K562 (cell line): Measurements from ENCODE around the gene CTU1. TPM values are rescaled to one million over a fixed set of nuclear protein-coding genes. Genes with fewer than 3 reads are reported as not detected.

ENCODE experiments used
- ARNT ChIP-seq, 2 experiments: fragments of 450-650 bp; IDR thresholded peaks; 2 replicates each; pipeline ENCODE4 v1.6.1; 2016; ENCODE audit warnings: mild to moderate bottlenecking in 1 of 2
- CBX1 ChIP-seq: sonication (generic); IDR thresholded peaks from 2 replicates; pipeline ENCODE4 v1.6.1; 2016; ENCODE audit warnings: antibody characterized with exemption, low read depth, mild to moderate bottlenecking
- CCNT2 ChIP-seq: IDR thresholded peaks from 2 replicates; pipeline ENCODE4 v1.6.1; 2011; ENCODE audit warnings: borderline replicate concordance, low read depth, mild to moderate bottlenecking, moderate library complexity, mixed read lengths, low read length; ENCODE audit not compliant: insufficient read length; ENCODE audit errors: extremely low read depth
- ELF1 ChIP-seq: fragments of 200-800 bp; sonication (Bioruptor generic); IDR thresholded peaks from 2 replicates; pipeline ENCODE4 v1.6.1; 2016; ENCODE audit warnings: missing genetic modification characterization, missing compliant biosample characterization
- FOXJ3 ChIP-seq: sonication (generic); formaldehyde crosslinking; IDR thresholded peaks from 2 replicates; pipeline ENCODE4 v1.4.0; 2020; ENCODE audit warnings: mild to moderate bottlenecking, missing genetic modification reagents
- HSF4 ChIP-seq: fragments of 250-450 bp; sonication (Bioruptor Pico); IDR thresholded peaks from 2 replicates; pipeline ENCODE4 v2.1.2; 2022; ENCODE audit warnings: mild to moderate bottlenecking, moderate library complexity, borderline replicate concordance
- KDM1A ChIP-seq, 2 experiments: fragments of 450-650 bp; IDR thresholded peaks; 2 replicates each; pipeline ENCODE4 v1.6.1; 2016; ENCODE audit warnings: mild to moderate bottlenecking in 2 of 2
- KLF13 ChIP-seq: fragments of 450-650 bp; IDR thresholded peaks from 2 replicates; pipeline ENCODE4 v1.6.1; 2016; ENCODE audit warnings: missing genetic modification characterization, low read depth, mild to moderate bottlenecking, missing compliant biosample characterization, moderate library complexity, borderline replicate concordance
- NFIC ChIP-seq: fragments of 450-650 bp; IDR thresholded peaks from 2 replicates; pipeline ENCODE4 v1.6.1; 2017; ENCODE audit warnings: mild to moderate bottlenecking, inconsistent platforms
- NR2C1 ChIP-seq, 2 experiments: fragments of 450-650 bp; IDR thresholded peaks; 2 replicates each; pipeline ENCODE4 v1.6.1; 2017; ENCODE audit warnings: mild to moderate bottlenecking in 2 of 2, antibody characterized with exemption in 1 of 2, inconsistent platforms in 1 of 2, missing compliant biosample characterization in 1 of 2, missing genetic modification characterization in 1 of 2
- NRF1 ChIP-seq, 2 experiments: fragments of 450-650 bp; IDR thresholded peaks in 1 of 2; conservative IDR thresholded peaks in 1 of 2; 2 replicates each; pipeline ENCODE4 v1.6.1; 2014; ENCODE audit warnings: mild to moderate bottlenecking in 2 of 2
- POLR2A ChIP-seq: fragments of 450-650 bp; conservative IDR thresholded peaks from 2 replicates; pipeline ENCODE4 v1.6.1; 2016
- RBM17 ChIP-seq: fragments of 200-400 bp; formaldehyde crosslinking; IDR thresholded peaks from 2 replicates; pipeline ENCODE4 v1.6.1; 2017; ENCODE audit warnings: low read depth, mild to moderate bottlenecking, low read length, borderline replicate concordance
- SAFB ChIP-seq: fragments of 200-400 bp; formaldehyde crosslinking; IDR thresholded peaks from 2 replicates; pipeline ENCODE4 v1.6.1; 2017; ENCODE audit warnings: low read depth, low read length, borderline replicate concordance
- SMARCA5 ChIP-seq: fragments of 450-650 bp; IDR thresholded peaks from 2 replicates; pipeline ENCODE4 v1.6.1; 2016
- SUPT5H ChIP-seq: fragments of 450-650 bp; IDR thresholded peaks from 2 replicates; pipeline ENCODE4 v1.6.1; 2016
- TEAD4 ChIP-seq, 2 experiments: sonication (generic) in 1 of 2; formaldehyde crosslinking in 1 of 2; IDR thresholded peaks; 2 replicates each; pipeline versions ENCODE4 v1.6.1 to v1.8.0; 2012 to 2022; ENCODE audit warnings: borderline replicate concordance in 1 of 2, inconsistent platforms in 1 of 2, low read length in 1 of 2, mild to moderate bottlenecking in 1 of 2, missing genetic modification reagents in 1 of 2
- WHSC1 ChIP-seq: IDR thresholded peaks from one replicate; pipeline ENCODE4 v1.6.1; 2012; ENCODE audit warnings: low read length, control low read depth, inconsistent platforms
- XRCC4 ChIP-seq: IDR thresholded peaks from one replicate; pipeline ENCODE4 v1.6.1; 2011; ENCODE audit not compliant: insufficient read depth, insufficient read length; ENCODE audit errors: extremely low read depth
- ZBTB7A ChIP-seq: IDR thresholded peaks from 2 replicates; pipeline ENCODE4 v1.6.1; 2011; ENCODE audit warnings: low read depth, mild to moderate bottlenecking, low read length, moderate library complexity, borderline replicate concordance; ENCODE audit not compliant: control insufficient read depth
- polyA plus RNA-seq, 8 experiments: library from polyadenylated mRNA; depleted of rRNA in 4 of 8; stranded (reverse) in 5 of 8; unstranded in 3 of 8; fragments of >200 nt; fragmentation: Nextera tagmentation in 2 of 8; fragmentation: Illumina TruSeq in 1 of 8; extraction: Ambion mirVana in 2 of 8; extraction: Trizol in 1 of 8; gene quantifications; 2 replicates each; pipeline versions ENCODE4 v1.2.1 to v1.2.3, GENCODE V29; 2011 to 2014; ENCODE audit warnings: inconsistent platforms in 1 of 8, missing spikeins in 1 of 8
- total RNA-seq, 7 experiments: library from RNA; depleted of rRNA in 6 of 7; stranded (reverse); fragments of >200 nt in 6 of 7; fragmentation: Illumina TruSeq in 2 of 7; extraction: Trizol in 2 of 7; gene quantifications; 2 replicates each; pipeline versions ENCODE4 v1.2.1 to v1.2.3, GENCODE V29; 2011 to 2021; ENCODE audit warnings: low replicate concordance in 1 of 7
- TF ChIP-seq, protein P1 (sequence below): fragments of 450-650 bp; conservative IDR thresholded peaks from 2 replicates; pipeline ENCODE4 v1.6.1; 2016; ENCODE audit warnings: missing genetic modification characterization, low read depth, mild to moderate bottlenecking, control low read depth, missing compliant biosample characterization
- TF ChIP-seq, protein P2 (sequence below): sonication (generic); formaldehyde crosslinking; IDR thresholded peaks from 2 replicates; pipeline ENCODE4 v1.8.0; 2022; ENCODE audit warnings: missing genetic modification reagents, mild to moderate bottlenecking, borderline replicate concordance

CTU1 gene
- total and polyA plus RNA-seq, 9 of the 15 experiments (the other 6 are each of a cell fraction or from before 2014, with no cell fraction given), result 0.03 to 18.4 (median 2.3) TPM; not detected in 1

- TF ChIP-seq, protein P1, sequence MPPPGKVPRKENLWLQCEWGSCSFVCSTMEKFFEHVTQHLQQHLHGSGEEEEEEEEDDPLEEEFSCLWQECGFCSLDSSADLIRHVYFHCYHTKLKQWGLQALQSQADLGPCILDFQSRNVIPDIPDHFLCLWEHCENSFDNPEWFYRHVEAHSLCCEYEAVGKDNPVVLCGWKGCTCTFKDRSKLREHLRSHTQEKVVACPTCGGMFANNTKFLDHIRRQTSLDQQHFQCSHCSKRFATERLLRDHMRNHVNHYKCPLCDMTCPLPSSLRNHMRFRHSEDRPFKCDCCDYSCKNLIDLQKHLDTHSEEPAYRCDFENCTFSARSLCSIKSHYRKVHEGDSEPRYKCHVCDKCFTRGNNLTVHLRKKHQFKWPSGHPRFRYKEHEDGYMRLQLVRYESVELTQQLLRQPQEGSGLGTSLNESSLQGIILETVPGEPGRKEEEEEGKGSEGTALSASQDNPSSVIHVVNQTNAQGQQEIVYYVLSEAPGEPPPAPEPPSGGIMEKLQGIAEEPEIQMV, result no peak
- TF ChIP-seq SAFB, result peak; percentile 54; the same call in 1 of the 2 replicates
- no peak for TF ChIP-seq XRCC4
- no peak for TF ChIP-seq FOXJ3 (CRISPR knock-in tag)
- 0 out of 2 replicates have a peak, but pooled peaks have one; percentile 23 for TF ChIP-seq SUPT5H
- TF ChIP-seq, protein P2, sequence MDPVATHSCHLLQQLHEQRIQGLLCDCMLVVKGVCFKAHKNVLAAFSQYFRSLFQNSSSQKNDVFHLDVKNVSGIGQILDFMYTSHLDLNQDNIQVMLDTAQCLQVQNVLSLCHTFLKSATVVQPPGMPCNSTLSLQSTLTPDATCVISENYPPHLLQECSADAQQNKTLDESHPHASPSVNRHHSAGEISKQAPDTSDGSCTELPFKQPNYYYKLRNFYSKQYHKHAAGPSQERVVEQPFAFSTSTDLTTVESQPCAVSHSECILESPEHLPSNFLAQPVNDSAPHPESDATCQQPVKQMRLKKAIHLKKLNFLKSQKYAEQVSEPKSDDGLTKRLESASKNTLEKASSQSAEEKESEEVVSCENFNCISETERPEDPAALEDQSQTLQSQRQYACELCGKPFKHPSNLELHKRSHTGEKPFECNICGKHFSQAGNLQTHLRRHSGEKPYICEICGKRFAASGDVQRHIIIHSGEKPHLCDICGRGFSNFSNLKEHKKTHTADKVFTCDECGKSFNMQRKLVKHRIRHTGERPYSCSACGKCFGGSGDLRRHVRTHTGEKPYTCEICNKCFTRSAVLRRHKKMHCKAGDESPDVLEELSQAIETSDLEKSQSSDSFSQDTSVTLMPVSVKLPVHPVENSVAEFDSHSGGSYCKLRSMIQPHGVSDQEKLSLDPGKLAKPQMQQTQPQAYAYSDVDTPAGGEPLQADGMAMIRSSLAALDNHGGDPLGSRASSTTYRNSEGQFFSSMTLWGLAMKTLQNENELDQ (CRISPR knock-in tag), result no peak
- peak; percentile 35; the same call in 1 of the 2 replicates for TF ChIP-seq NR2C1 (IDR thresholded peaks at IDR 0.05)
- no peak; the same call in 1 of the 2 replicates for TF ChIP-seq NR2C1 (tag; IDR thresholded peaks at IDR 0.05)
- TF ChIP-seq POLR2A, result 0 out of 2 replicates have a peak, but pooled peaks have one; percentile 13
- TF ChIP-seq TEAD4 (IDR thresholded peaks at IDR 0.05; ENCODE audit: low read length), result peak; percentile 45; the same call in 1 of the 2 replicates
- TF ChIP-seq TEAD4 (CRISPR knock-in tag; IDR thresholded peaks at IDR 0.05; ENCODE audit: borderline replicate concordance), result no peak
- peak; percentile 83 to 84 for TF ChIP-seq NRF1 (conservative IDR thresholded peaks at IDR 0.05 in 1 of 2, IDR thresholded peaks at IDR 0.05 in 1 of 2)
- peak; percentile 60 to 74; a peak in 2 of 4 replicates for TF ChIP-seq KDM1A (IDR thresholded peaks at IDR 0.05)
- TF ChIP-seq CBX1, result peak; percentile 53; the same call in 1 of the 2 replicates
- peak; percentile 72 for TF ChIP-seq ELF1
- TF ChIP-seq NFIC, result peak; percentile 24; the same call in 1 of the 2 replicates
- TF ChIP-seq ARNT (IDR thresholded peaks at IDR 0.05), result 0 out of 4 replicates have a peak, but pooled peaks of 1 of the 2 experiments have one; percentile 50
- TF ChIP-seq CCNT2, result peak; percentile 39
- no peak for TF ChIP-seq WHSC1
- no peak for TF ChIP-seq HSF4 (CRISPR knock-in tag)
- 0 out of 2 replicates have a peak, but pooled peaks have one; percentile 64 for TF ChIP-seq SMARCA5
- peak; percentile 77; the same call in 1 of the 2 replicates for TF ChIP-seq ZBTB7A
- no peak for TF ChIP-seq RBM17
- peak; percentile 56; the same call in 1 of the 2 replicates for TF ChIP-seq KLF13 (tag)
These were observed 43.5 kb downstream of the CTU1 start, which contains the start of gene KLK13 (continued) for GRCh38 chr19:51064534-51065220.
